Heart right ventricle (tissue), 16 donors: Measurements from ENCODE around the gene PRPF8. TPM values are rescaled to one million over a fixed set of nuclear protein-coding genes. Genes with fewer than 3 reads are reported as not detected.

Experiments used
- ATAC-seq, 8 donors: fragments of 200-7000 bp; cut with Tn5 transposase; one replicate each; pipeline ENCODE4 v1.9.1; 2020; ENCODE audit warnings: mild to moderate bottlenecking in 8 of 8, moderate library complexity in 8 of 8, moderate number of reproducible peaks in 1 of 8
- DNase-seq, 2 donors: peaks; one replicate each; pipeline ENCODE4 v3.0.0-alpha.2; 2020
- H3K27ac ChIP-seq, 10 donors: fragments of 200-600 bp; sonication (generic) in 2 of 10; one replicate each; pipeline versions ENCODE4 v1.5.0 to v1.8.0; 2020 to 2022; ENCODE audit warnings: mild to moderate bottlenecking in 3 of 10
- H3K27me3 ChIP-seq, 7 donors: fragments of 200-600 bp; one replicate each; pipeline ENCODE4 v1.8.0; 2021 to 2022; ENCODE audit warnings: mild to moderate bottlenecking in 2 of 7
- H3K36me3 ChIP-seq, 9 donors: fragments of 200-600 bp; sonication (generic) in 1 of 9; one replicate each; pipeline versions ENCODE4 v1.5.0 to v1.8.0; 2020 to 2022; ENCODE audit warnings: mild to moderate bottlenecking in 2 of 9
- H3K4me1 ChIP-seq, 9 donors: fragments of 200-600 bp; sonication (generic) in 1 of 9; one replicate each; pipeline versions ENCODE4 v1.5.0 to v1.8.0; 2020 to 2022; ENCODE audit warnings: mild to moderate bottlenecking in 4 of 9
- H3K4me3 ChIP-seq, 10 donors: fragments of 200-600 bp; sonication (generic) in 2 of 10; one replicate each; pipeline versions ENCODE4 v1.5.0 to v1.8.0; 2020 to 2022; ENCODE audit warnings: mild to moderate bottlenecking in 7 of 10, moderate library complexity in 2 of 10
- H3K9me3 ChIP-seq, 11 donors: fragments of 200-600 bp in 10 of 11; sonication (generic) in 2 of 11; one replicate each; pipeline versions ENCODE4 v1.5.0 to v1.8.0; 2013 to 2022; ENCODE audit warnings: mild to moderate bottlenecking in 2 of 11, control low read depth in 1 of 11, moderate library complexity in 1 of 11
- CTCF ChIP-seq, 9 donors: fragments of 200-600 bp; sonication (generic) in 2 of 9; IDR thresholded peaks; one replicate each; pipeline versions ENCODE4 v1.5.0 to v1.8.0; 2021 to 2022; ENCODE audit warnings: antibody characterized with exemption in 9 of 9, mild to moderate bottlenecking in 5 of 9, moderate library complexity in 1 of 9
- WGBS, 2 donors: extraction: QIAGEN DNeasy Blood & Tissue Kit; methylation state at CpG; one replicate each; pipeline ENCODE4 v1.1.7; 2013; ENCODE audit warnings: inconsistent platforms in 1 of 2; 5-methylcytosine and 5-hydroxymethylcytosine counted together
- intact Hi-C, 10 donors: fragments of 100-400 bp; cut with DNase I; formaldehyde crosslinking; loops; one replicate each; pipeline versions ENCODE4 v1.11.1 to v1.14.2; 2022
- polyA plus RNA-seq, 2 donors: library from polyadenylated mRNA; stranded (reverse); fragments of 200-250 nt; gene quantifications; one replicate each; pipeline ENCODE4 v1.2.3, GENCODE V29; 2013
- total RNA-seq, 10 donors: library from RNA; stranded (reverse); fragmentation: NEBNext Ultra II Directional in 3 of 10; extraction: Animal tissue kit (Norgen Biotek cat#: 25700) in 3 of 10; gene quantifications; one replicate each; pipeline versions ENCODE4 v1.2.1 to v1.2.4, GENCODE V29; 2021 to 2023
- donor health status: Arrhythmogenic right ventricular cardiomyopathy.
- donor health status: ischemic (EF 13 %, LVEDD 7.1; RV severe dilation, severe dysfunction).
- donor health status: healthy with polysubstance abuse.
- donor health status: DM: no; HTN: yes; CAD: no.
- donor health status: DM: no; HTN: no; CAD: no.
- donor health status: ischemic (EF 25% LVEDD 6.9; RV normal size, moderate dysfunction).
- donor health status: ischemic (EF 25% LVEDD 5.7; RV mildly dilated, moderate dysfunction).
- donor health status: healthy.
- donor health status: DM: yes; HTN: yes; CAD: no.
- donor health status: Ischemic cardiomyopathy.
- donor health status: ischemic (EF 35%, LVEDD 5.7; RV mildly dilated, moderate dysfunction).
- donor health status: nonischemic (EF 11% LVEDD 7.7; RV severe dilation, severe dysfunction).
- donor health status: DM: yes; HTN: yes; CAD: no.
- donor health status: PGD.
- donor health status: ischemic (EF 29% LVEDD 5.4; RV normal size, mild dysfunction).
- donor health status: nonischemic (EF 23%, LVEDD 6.1; RV moderate dilation, normal function).

PRPF8 gene
- total and polyA plus RNA-seq, 12 donors, result 79.1 to 205 (median 173) TPM

- Histone ChIP-seq H3K36me3 (peaks cover 0 to 16% (median 0%) of the 10 kb centered on the region in 9 donors), H3K9me3 (no peaks in the 10 kb centered on the region), H3K27ac (peak overlapping the region; percentile 68 to 99 (median 92)), H3K27me3 (no peaks in the 10 kb centered on the region), H3K4me1 (peaks cover 3 to 54% (median 21%) of the 10 kb centered on the region in 9 donors), H3K4me3 (peak overlapping the region; percentile 73 to 93 (median 80))
- peak in 8 of 9 donors; percentile 35 to 73 (median 48) for TF ChIP-seq CTCF (IDR thresholded peaks at IDR 0.05)
- peak; percentile 84 to 92 (median 90) for ATAC-seq
- 0 to 1% methylated on average over 66 to 77 of the region's 77 CpGs for WGBS, 2 donors
- DNase-seq, result peak; percentile 92 to 95
- intact Hi-C loops, result loop anchor here in 7 of 10 donors (1.0 to 5.0 kb wide), 6 partner anchors 20 to 57 kb away; partner anchors contain the start of gene RILP (in 1 of the 7)
Observed at GRCh38 chr17:1628856-1629503, 55.7 kb downstream of the PRPF8 start.

DNA sequence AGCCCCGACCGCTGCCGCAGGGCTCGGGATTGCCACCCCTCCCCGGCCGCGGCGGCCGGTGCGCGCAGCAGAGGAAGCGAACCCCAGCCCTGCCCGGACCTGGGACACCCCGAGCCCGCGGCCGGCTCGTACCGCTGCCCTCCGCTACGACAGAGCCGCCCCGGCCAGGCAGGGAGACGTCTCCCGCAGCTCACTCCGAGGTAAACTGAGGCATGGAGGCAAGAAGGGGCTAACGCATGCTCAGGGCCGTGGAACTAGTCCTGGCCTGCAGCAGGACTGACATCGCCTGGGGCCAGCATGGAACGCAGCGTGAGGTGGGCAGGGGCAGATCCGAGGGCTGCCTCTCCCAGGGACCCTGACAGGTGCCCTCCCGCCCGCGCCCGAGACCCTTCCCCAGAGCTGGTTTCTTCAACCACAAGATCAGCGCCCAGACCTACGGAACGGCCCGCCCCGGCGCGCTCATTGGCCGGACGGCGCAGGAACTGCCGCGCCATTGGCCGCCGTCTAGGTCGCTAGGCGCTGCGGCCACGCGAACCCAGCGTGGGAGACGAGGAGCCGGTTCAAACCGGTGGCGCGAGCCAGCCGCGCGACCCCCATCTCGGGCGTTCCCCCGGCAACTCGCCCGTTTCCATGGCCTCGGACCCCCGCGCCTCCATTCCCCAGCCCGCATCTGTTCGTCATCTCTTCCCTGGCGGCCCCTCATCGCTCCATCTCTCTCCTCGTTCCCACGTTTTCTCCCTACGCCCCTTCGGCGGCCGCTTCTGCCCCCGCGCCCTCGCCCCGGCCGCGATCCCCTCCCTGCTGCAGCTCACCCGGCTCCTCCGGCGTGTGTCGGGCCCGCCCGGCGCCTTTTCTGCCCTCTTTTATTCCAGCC is 56.4 kb downstream of the PRPF8 start, which contains the start of gene SLC43A2:
SLC43A2 (minus strand) TSS at position 853 of the 874 bp plus-strand sequence. CDS start 960 bp downstream, outside the sequence.
- Histone ChIP-seq H3K27ac (peak within 1 kb of the TSS; percentile 68 to 99 (median 92)), H3K4me1 (peaks cover 3 to 54% (median 21%) of the 10 kb centered on the region in 9 donors), H3K27me3 (no peaks in the 10 kb centered on the region), H3K9me3 (no peaks in the 10 kb centered on the region), H3K4me3 (peak within 1 kb of the TSS; percentile 73 to 93 (median 80)), H3K36me3 (peaks cover 0 to 15% (median 0%) of the 10 kb centered on the region in 9 donors)
- intact Hi-C loops, result loop anchor here in 6 of 10 donors (1.0 to 5.0 kb wide), 6 partner anchors 21 to 56 kb away; partner anchors contain the start of gene RILP (in 1 of the 6)
- ATAC-seq (peak; percentile 85 to 93 (median 91)), DNase-seq (peak; percentile 79 to 82)
- 1% methylated on average over 95 of the region's 95 CpGs for whole genome bisulfite sequencing, 2 donors
- TF ChIP-seq CTCF (IDR thresholded peaks at IDR 0.05), result no peak

DNA sequence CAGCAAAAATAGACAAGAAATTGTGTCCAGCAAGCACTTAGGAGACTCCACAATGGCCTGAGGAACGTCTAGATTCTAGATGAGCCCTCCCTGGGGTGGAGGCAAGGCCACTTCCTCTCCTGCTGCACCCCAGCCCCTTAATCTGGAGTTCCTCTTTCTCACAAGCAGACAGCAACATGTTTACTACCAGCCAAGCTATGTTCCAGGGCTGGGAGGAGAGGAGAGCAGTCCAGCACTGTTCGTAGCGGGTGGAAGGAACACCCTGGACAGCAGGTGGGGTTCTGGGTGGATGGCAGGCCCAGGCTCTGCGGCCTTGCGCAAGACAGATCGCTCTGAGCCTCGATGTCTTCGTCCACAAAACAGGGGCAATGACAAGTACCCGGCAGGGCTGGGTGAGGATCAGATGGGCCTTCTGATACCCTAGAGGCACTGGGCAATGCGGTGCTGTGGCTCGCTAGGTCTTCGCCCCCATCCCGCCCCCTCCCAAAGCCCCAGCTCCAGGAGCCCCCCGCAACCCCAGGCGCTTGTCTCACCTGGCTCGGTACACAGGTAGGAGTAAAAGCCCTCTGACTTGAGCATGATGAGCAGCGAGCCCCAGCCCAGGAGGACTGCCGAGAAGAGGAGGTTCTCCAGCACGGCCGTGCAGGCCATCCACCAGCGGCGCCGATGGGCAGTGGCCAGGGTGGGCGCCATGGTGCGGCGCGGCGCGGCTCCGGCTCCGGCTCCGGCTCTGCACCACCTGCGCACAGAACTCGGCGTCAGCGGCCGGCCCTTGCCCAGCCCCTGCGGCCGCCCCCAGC is 57.3 kb downstream of the PRPF8 start:
- 25 to 26% methylated on average over 39 of the region's 39 CpGs for WGBS, 2 donors
- Histone ChIP-seq H3K4me3 (peak overlapping the region; percentile 73 to 93 (median 80)), H3K27ac (peak overlapping the region in 9 of 10 donors; percentile 68 to 97 (median 92)), H3K36me3 (peaks cover 0 to 19% (median 0%) of the 10 kb centered on the region in 9 donors), H3K9me3 (no peaks in the 10 kb centered on the region), H3K4me1 (peaks cover 3 to 54% (median 21%) of the 10 kb centered on the region in 9 donors), H3K27me3 (no peaks in the 10 kb centered on the region)
- ATAC-seq (peak in 1 of 8 donors; percentile 21), DNase-seq (no peak)
- TF ChIP-seq CTCF (IDR thresholded peaks at IDR 0.05), result no peak
- intact Hi-C loops, result loop anchor here in 3 of 10 donors (5.0 kb wide), 3 partner anchors 35 to 55 kb away; no protein-coding TSS in a partner anchor
